H9 (cell line): ENCODE results near the gene SORD. TPM values are rescaled to one million over a fixed set of nuclear protein-coding genes. Genes with fewer than 3 reads are reported as not detected.
"Not testable (repeated sequence)": the region's sequence is repeated elsewhere in the genome, so short reads cannot be mapped to it uniquely, and the experiment has no call there.

Experiments
- DNase-seq: peaks from one replicate; pipeline ENCODE4 v3.0.0-alpha.2; 2017
- H2AFZ ChIP-seq: one replicate; pipeline ENCODE4 v1.6.1; 2013; ENCODE audit warnings: mild to moderate bottlenecking, low read length, control low read depth, moderate library complexity
- H2AK5ac ChIP-seq: 2 replicates; pipeline ENCODE4 v1.6.1; 2013; ENCODE audit warnings: low read length, control low read depth, mixed read lengths; ENCODE audit not compliant: insufficient read length
- H2BK120ac ChIP-seq: one replicate; pipeline ENCODE4 v1.6.1; 2013; ENCODE audit warnings: low read depth, mild to moderate bottlenecking, low read length, control low read depth, inconsistent platforms; ENCODE audit not compliant: poor library complexity, severe bottlenecking
- H2BK12ac ChIP-seq: 2 replicates; pipeline ENCODE4 v1.6.1; 2013; ENCODE audit warnings: low read length, control low read depth, mixed read lengths, low read depth; ENCODE audit not compliant: insufficient read length
- H2BK15ac ChIP-seq: 2 replicates; pipeline ENCODE4 v1.6.1; 2013; ENCODE audit warnings: low read depth, low read length, control low read depth
- H2BK20ac ChIP-seq: one replicate; pipeline ENCODE4 v1.6.1; 2013; ENCODE audit warnings: low read depth, mild to moderate bottlenecking, low read length, control low read depth, inconsistent platforms; ENCODE audit not compliant: poor library complexity, severe bottlenecking
- H2BK5ac ChIP-seq: 2 replicates; pipeline ENCODE4 v1.6.1; 2013; ENCODE audit warnings: low read length, control low read depth, mixed read lengths; ENCODE audit not compliant: insufficient read length
- H3K14ac ChIP-seq: 2 replicates; pipeline ENCODE4 v1.6.1; 2013; ENCODE audit warnings: low read length, control low read depth; ENCODE audit not compliant: insufficient read depth
- H3K18ac ChIP-seq: 2 replicates; pipeline ENCODE4 v1.6.1; 2013; ENCODE audit warnings: low read depth, mild to moderate bottlenecking, mixed read lengths, low read length, control low read depth; ENCODE audit not compliant: insufficient read length
- H3K23ac ChIP-seq: 2 replicates; pipeline ENCODE4 v1.6.1; 2013; ENCODE audit warnings: low read length, control low read depth, mixed read lengths, low read depth; ENCODE audit not compliant: insufficient read length
- H3K23me2 ChIP-seq: 2 replicates; pipeline ENCODE4 v1.6.1; 2013; ENCODE audit warnings: low read depth, mild to moderate bottlenecking, mixed read lengths, low read length, control low read depth; ENCODE audit not compliant: insufficient read length, poor library complexity, severe bottlenecking
- H3K27ac ChIP-seq: 2 replicates; pipeline ENCODE4 v1.5.1; 2013; ENCODE audit warnings: low read length, control low read depth, mixed read lengths, low read depth; ENCODE audit not compliant: insufficient read length
- H3K27me3 ChIP-seq: 2 replicates; pipeline ENCODE4 v1.6.1; 2013; ENCODE audit warnings: low read length, control low read depth, inconsistent platforms; ENCODE audit not compliant: insufficient read depth
- H3K4ac ChIP-seq: 2 replicates; pipeline ENCODE4 v1.6.1; 2013; ENCODE audit warnings: low read depth, mild to moderate bottlenecking, control low read depth, inconsistent platforms, low read length, moderate library complexity
- H3K4me1 ChIP-seq: 2 replicates; pipeline ENCODE4 v1.6.1; 2013; ENCODE audit warnings: low read length, control low read depth, inconsistent platforms; ENCODE audit not compliant: insufficient read depth
- H3K4me2 ChIP-seq: 2 replicates; pipeline ENCODE4 v1.6.1; 2013; ENCODE audit warnings: low read length, control low read depth, mixed read lengths; ENCODE audit not compliant: insufficient read length, insufficient read depth
- H3K56ac ChIP-seq: 2 replicates; pipeline ENCODE4 v1.6.1; 2013; ENCODE audit warnings: low read depth, mild to moderate bottlenecking, mixed read lengths, low read length, control low read depth; ENCODE audit not compliant: insufficient read length
- H3K79me1 ChIP-seq: 2 replicates; pipeline ENCODE4 v1.6.1; 2013; ENCODE audit warnings: low read depth, mild to moderate bottlenecking, moderate library complexity, low read length, control low read depth, inconsistent platforms; ENCODE audit not compliant: insufficient read depth, poor library complexity, severe bottlenecking
- H3K79me2 ChIP-seq: 2 replicates; pipeline ENCODE4 v1.6.1; 2013; ENCODE audit warnings: low read length, control low read depth, inconsistent platforms; ENCODE audit not compliant: insufficient read depth
- H3K9ac ChIP-seq: 2 replicates; pipeline ENCODE4 v1.6.1; 2013; ENCODE audit warnings: low read length, control low read depth, mixed read lengths; ENCODE audit not compliant: insufficient read length; ENCODE audit errors: extremely low read depth
- H3K9me3 ChIP-seq: one replicate; pipeline ENCODE4 v1.6.1; 2013; ENCODE audit warnings: low read depth, low read length, inconsistent platforms; ENCODE audit not compliant: control insufficient read depth
- H3T11ph ChIP-seq: one replicate; pipeline ENCODE4 v1.6.1; 2013; ENCODE audit warnings: mild to moderate bottlenecking, low read length, control low read depth, inconsistent platforms
- H4K20me1 ChIP-seq: one replicate; pipeline ENCODE4 v1.6.1; 2013; ENCODE audit not compliant: control insufficient read depth, insufficient read length, insufficient read depth
- H4K5ac ChIP-seq: 2 replicates; pipeline ENCODE4 v1.6.1; 2013; ENCODE audit warnings: low read depth, mild to moderate bottlenecking, mixed read lengths, low read length, control low read depth; ENCODE audit not compliant: insufficient read length
- H4K8ac ChIP-seq: replicated peaks from 2 replicates; pipeline ENCODE4 v1.6.1; 2013; ENCODE audit warnings: low read length, control low read depth, mixed read lengths, low read depth; ENCODE audit not compliant: insufficient read length
- H4K91ac ChIP-seq: 2 replicates; pipeline ENCODE4 v1.6.1; 2013; ENCODE audit warnings: low read depth, mild to moderate bottlenecking, moderate library complexity, mixed read lengths, low read length, control low read depth; ENCODE audit not compliant: insufficient read length
- H3K27ac Mint-ChIP-seq, 3 experiments: 2 replicates in 2 of 3; 3 replicates in 1 of 3; pipeline ENCODE4 v1.8.0; 2020 to 2021; ENCODE audit warnings: mixed read lengths in 3 of 3, mild to moderate bottlenecking in 1 of 3, moderate library complexity in 1 of 3
- H3K27me3 Mint-ChIP-seq: 2 replicates; pipeline ENCODE4 v1.8.0; 2021; ENCODE audit warnings: low read depth, mild to moderate bottlenecking, moderate library complexity, mixed read lengths
- H3K36me3 Mint-ChIP-seq, 3 experiments: 2 replicates in 2 of 3; 3 replicates in 1 of 3; pipeline ENCODE4 v1.8.0; 2020 to 2021; ENCODE audit warnings: low read depth in 3 of 3, mixed read lengths in 3 of 3; ENCODE audit not compliant: insufficient read depth in 1 of 3
- H3K4me1 Mint-ChIP-seq, 2 experiments: 2 replicates each; pipeline ENCODE4 v1.8.0; 2020; ENCODE audit warnings: mixed read lengths in 2 of 2
- H3K4me3 Mint-ChIP-seq, 2 experiments: 2 replicates in 1 of 2; 3 replicates in 1 of 2; pipeline ENCODE4 v1.8.0; 2020 to 2021; ENCODE audit warnings: mild to moderate bottlenecking in 2 of 2, mixed read lengths in 2 of 2, moderate library complexity in 1 of 2
- H3K9me3 Mint-ChIP-seq, 2 experiments: 2 replicates in 1 of 2; 3 replicates in 1 of 2; pipeline ENCODE4 v1.8.0; 2020; ENCODE audit warnings: mild to moderate bottlenecking in 2 of 2, mixed read lengths in 2 of 2, moderate library complexity in 1 of 2
- WGBS: extraction: QIAGEN DNeasy Blood & Tissue Kit; methylation state at CpG from one replicate; pipeline ENCODE4 v1.1.7; 2013; ENCODE audit warnings: missing lambda C conversion rate, low lambda C conversion rate, mixed read lengths; ENCODE audit not compliant: insufficient read length; ENCODE audit errors: extremely low coverage; 5-methylcytosine and 5-hydroxymethylcytosine counted together
- total RNA-seq: library from RNA; stranded (reverse); gene quantifications from 2 replicates; pipeline ENCODE4 v1.2.1, GENCODE V29; 2021
- TF ChIP-seq, protein P1 (sequence below): fragments of 200-600 bp; sonication (generic); conservative IDR thresholded peaks from 3 replicates; pipeline ENCODE4 v1.8.0; 2021; ENCODE audit warnings: antibody characterized with exemption, mild to moderate bottlenecking

Gene SORD
- total RNA-seq, 1 experiment from 2014 or later = 35.2 TPM

DNA sequence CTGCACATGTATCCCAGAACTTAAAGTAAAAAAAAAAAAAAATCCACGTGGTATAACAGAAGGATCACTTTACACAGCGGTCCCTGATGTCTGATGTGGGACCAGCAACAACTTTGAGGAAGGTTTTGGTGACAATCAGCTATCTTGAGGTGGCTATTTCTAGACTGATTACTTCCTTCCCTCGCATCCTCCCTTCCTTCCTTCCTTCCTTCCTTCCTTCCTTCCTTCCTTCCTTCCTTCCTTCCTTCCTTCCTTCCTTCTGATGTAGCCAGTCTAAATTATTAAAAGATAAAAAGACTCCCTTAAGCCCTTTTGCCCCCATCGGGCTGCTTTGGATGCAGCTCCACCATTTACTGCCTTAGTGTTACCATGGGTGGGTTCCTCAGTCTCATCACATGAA, 14.9 kb downstream of the SORD start:
- Histone ChIP-seq H3K27ac (no peak overlapping the region), H4K8ac (no peak overlapping the region), H3K27me3 (no peaks in the 10 kb centered on the region), H2BK15ac (no peak overlapping the region), H2AFZ (no peak overlapping the region), H3K79me1 (peaks cover 5% of the 10 kb centered on the region), H4K5ac (no peak overlapping the region), H3K9ac (no peak overlapping the region), H2BK5ac (no peak overlapping the region), H3T11ph (no peak overlapping the region), H2BK20ac (no peak overlapping the region), H3K23ac (no peak overlapping the region), H2BK12ac (no peak overlapping the region), H4K20me1 (no peaks in the 10 kb centered on the region), H3K79me2 (no peaks in the 10 kb centered on the region), H3K56ac (no peak overlapping the region), H2AK5ac (no peak overlapping the region), H3K23me2 (no peaks in the 10 kb centered on the region), H2BK120ac (no peak overlapping the region), H4K91ac (no peak overlapping the region), H3K4me1 (no peaks in the 10 kb centered on the region), H3K4me2 (no peak overlapping the region), H3K14ac (no peak overlapping the region), H3K18ac (no peak overlapping the region), H3K4ac (no peak overlapping the region), H3K9me3 (no peaks in the 10 kb centered on the region)
- Mint-ChIP-seq H3K27me3 (no peaks in the 10 kb centered on the region), H3K4me1 (no peaks in the 10 kb centered on the region), H3K9me3 (no peaks in the 10 kb centered on the region), H3K4me3 (no peak overlapping the region), H3K27ac (peak overlapping the region in 1 of 3 experiments; percentile 55; a peak in 1 of 7 replicates), H3K36me3 (peaks cover 9 to 16% (median 16%) of the 10 kb centered on the region in 3 experiments; a peak in 6 of 7 replicates)
- no peak for DNase-seq
- no CpG with 5 or more reads among the region's 4 CpGs for WGBS
- TF ChIP-seq, protein P1, sequence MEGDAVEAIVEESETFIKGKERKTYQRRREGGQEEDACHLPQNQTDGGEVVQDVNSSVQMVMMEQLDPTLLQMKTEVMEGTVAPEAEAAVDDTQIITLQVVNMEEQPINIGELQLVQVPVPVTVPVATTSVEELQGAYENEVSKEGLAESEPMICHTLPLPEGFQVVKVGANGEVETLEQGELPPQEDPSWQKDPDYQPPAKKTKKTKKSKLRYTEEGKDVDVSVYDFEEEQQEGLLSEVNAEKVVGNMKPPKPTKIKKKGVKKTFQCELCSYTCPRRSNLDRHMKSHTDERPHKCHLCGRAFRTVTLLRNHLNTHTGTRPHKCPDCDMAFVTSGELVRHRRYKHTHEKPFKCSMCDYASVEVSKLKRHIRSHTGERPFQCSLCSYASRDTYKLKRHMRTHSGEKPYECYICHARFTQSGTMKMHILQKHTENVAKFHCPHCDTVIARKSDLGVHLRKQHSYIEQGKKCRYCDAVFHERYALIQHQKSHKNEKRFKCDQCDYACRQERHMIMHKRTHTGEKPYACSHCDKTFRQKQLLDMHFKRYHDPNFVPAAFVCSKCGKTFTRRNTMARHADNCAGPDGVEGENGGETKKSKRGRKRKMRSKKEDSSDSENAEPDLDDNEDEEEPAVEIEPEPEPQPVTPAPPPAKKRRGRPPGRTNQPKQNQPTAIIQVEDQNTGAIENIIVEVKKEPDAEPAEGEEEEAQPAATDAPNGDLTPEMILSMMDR = no peak

DNA sequence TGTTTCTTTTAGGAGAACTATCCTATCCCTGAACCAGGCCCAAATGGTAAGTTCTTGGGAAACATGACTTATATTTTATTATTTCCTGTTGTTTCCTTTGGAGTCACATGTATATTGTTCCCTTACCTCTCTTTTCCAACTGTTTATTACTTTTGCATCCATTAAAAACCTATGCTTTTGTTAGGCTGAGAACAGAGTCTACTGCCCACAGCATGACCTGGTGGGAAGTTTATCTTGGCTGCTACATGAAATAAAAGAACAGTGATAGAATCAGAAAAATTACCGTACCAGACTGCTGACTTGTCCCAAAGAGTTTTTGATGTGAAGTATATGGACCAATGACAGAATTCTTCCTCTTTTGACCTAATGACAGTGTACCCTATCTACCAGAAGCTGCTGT, 17.4 kb downstream of the SORD start:
- not testable (repeated sequence) for H2AFZ ChIP-seq, H3K9ac ChIP-seq, H3K23me2 ChIP-seq, H3K4ac ChIP-seq, H3K9me3 Mint-ChIP-seq, H3K79me1 ChIP-seq, H3K4me1 Mint-ChIP-seq, H4K20me1 ChIP-seq, H3K27me3 ChIP-seq, H3T11ph ChIP-seq, H3K14ac ChIP-seq, H3K4me2 ChIP-seq, H2AK5ac ChIP-seq, H3K27ac Mint-ChIP-seq, H4K8ac ChIP-seq, H3K9me3 ChIP-seq, H2BK12ac ChIP-seq, H4K5ac ChIP-seq, H2BK15ac ChIP-seq, H3K27ac ChIP-seq, H2BK120ac ChIP-seq, H3K4me3 Mint-ChIP-seq, H3K23ac ChIP-seq, H4K91ac ChIP-seq, H3K18ac ChIP-seq, H2BK20ac ChIP-seq, H3K4me1 ChIP-seq, H3K56ac ChIP-seq, H3K27me3 Mint-ChIP-seq, H3K79me2 ChIP-seq, H2BK5ac ChIP-seq, DNase-seq
- no CpG with 5 or more reads among the region's 1 CpG for WGBS
- peaks cover 10 to 21% (median 19%) of the 10 kb centered on the region in 3 experiments for H3K36me3 Mint-ChIP-seq
